ENCODE data around the gene DPP7.
"Not testable (repeated sequence)": the region's sequence is repeated elsewhere in the genome, so short reads cannot be mapped to it uniquely, and the experiment has no call there.

The DPP7 gene

DNA sequence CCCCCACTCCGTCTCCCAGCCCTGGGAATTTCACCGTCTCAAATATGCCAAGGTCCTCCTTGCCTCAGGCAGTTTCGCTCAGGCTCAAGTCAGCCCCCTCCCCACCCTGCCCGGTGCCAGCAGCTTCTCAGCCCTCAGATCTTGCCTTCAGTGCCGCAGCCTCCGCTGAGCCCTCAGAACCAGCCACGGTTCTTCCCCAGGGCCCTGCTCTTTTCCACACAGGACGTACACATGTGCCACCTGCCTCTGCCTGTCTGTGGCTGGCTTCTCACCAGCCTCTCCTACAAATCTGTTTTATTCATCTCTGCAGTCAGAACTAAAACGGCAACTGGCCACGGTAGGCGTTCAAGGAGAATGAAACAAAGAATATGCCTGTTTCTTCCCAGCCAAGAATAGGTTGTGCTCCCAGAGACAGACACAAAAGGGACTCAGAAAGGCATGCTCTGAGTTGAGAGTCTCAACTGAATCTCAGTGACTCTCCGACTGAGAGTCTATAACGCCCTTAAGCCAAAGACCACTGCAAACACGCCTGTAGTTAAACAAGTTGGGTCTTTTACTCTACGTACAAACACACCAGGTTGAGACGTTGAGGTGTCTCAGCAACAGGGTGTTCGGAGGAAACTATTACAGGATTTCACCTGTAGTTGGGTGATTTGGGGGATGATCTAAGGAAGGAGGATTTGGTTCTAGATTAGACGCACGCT, 13.8 kb upstream of the DPP7 start:
- FAIRE-seq = no peak

DNA sequence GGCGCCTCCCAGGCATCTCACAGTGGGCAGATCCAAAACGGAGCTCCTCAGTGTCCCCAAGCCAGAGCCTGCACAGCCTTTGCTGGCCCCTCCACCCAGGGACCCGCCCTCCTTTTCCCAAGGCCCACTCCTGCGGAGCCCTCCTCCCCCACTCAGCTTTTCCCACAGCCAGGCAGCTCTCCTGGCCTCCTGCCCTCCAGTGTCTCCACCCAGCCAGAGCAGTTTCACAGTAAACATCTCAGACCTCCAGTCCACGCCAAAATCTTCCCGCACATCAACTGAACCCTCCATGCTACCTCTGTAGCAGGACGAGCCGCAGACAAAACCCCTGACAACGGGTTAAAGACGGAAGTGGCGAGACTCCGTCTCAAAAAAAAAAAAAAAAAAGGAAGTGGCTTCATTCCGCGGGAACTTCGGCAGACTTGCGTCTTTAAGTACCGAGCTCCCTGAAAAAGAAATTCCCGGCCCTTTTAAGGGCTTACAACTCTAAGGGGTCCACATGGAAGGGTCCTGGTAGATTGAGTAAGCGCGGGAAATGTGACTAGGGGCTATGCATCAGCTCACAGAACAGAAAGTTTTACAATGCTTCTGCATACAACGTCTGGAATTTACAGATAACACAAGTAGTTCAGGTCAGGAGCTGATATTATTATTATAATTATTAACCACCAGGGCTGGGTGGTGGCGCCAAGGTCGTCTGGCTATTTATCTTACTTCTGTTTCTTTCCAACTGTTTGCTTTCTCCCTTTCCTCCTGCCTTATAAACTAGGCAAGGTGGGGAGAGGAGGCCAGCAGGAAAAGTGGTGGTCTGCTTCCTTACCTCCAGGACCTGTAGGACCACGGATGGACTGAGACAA, 13.0 kb upstream of the DPP7 start:
- no peak for FAIRE-seq

GRCh38 chr9:137126786-137127185, 12.3 kb upstream of the DPP7 start:
- no peak for FAIRE-seq

DNA sequence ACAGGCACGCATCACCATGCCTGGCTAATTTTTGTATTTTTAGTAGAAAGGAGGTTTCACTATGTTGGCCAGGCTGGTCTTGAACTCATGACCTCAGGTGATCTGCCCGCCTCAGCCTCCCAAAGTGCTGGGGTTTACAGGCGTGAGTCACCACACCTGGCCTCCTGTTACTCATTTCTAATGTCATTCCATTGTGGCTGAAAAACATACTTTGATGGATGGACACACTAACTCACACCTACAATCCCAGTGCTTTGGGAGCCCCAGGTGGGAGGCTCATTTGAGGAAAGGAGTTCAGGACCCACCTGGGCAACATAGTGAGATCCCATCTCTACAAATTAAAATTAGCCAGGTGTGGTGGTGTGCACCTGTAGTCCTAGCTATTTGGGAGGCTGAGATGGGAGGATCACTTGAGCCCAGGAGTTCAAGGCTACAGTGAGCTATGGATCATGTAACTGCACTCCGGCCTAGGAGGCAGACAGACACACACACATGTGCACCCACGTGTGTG, 9.5 kb upstream of the DPP7 start:
- not testable (repeated sequence) for FAIRE-seq

GRCh38 chr9:137123468-137123837, 8.9 kb upstream of the DPP7 start:
- no peak for FAIRE-seq

DNA sequence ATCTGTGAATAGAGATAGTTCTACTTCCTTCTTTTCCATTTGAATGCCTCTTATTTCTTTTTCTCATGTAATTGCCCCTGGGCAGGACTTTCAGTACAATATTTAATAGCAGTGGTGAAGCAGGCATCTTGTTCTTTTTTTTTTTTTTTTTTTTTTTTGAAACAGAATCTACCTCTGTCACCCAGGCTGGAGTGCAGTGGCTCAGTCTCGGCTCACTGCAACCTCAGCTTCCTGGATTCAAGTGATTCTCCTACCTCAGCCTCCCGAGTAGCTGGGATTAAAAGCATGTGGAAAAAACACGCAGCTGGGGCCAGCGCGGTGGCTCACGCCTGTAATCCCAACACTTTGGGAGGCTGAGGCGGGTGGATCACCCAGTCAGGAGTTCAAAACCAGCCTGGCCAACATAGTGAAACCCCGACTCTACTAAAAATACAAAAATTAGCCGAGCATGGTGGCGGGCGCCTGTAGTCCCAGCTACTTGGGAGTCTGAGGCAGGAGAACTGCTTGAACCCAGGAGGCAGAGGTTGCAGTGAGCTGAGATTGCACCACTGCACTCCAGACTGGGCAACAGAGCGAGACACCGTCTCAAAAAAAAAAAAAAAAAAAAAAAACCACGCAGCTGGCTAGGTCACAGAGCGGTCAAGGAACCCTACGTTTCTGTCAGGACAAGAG, 8.4 kb upstream of the DPP7 start:
- FAIRE-seq = not testable (repeated sequence)

DNA sequence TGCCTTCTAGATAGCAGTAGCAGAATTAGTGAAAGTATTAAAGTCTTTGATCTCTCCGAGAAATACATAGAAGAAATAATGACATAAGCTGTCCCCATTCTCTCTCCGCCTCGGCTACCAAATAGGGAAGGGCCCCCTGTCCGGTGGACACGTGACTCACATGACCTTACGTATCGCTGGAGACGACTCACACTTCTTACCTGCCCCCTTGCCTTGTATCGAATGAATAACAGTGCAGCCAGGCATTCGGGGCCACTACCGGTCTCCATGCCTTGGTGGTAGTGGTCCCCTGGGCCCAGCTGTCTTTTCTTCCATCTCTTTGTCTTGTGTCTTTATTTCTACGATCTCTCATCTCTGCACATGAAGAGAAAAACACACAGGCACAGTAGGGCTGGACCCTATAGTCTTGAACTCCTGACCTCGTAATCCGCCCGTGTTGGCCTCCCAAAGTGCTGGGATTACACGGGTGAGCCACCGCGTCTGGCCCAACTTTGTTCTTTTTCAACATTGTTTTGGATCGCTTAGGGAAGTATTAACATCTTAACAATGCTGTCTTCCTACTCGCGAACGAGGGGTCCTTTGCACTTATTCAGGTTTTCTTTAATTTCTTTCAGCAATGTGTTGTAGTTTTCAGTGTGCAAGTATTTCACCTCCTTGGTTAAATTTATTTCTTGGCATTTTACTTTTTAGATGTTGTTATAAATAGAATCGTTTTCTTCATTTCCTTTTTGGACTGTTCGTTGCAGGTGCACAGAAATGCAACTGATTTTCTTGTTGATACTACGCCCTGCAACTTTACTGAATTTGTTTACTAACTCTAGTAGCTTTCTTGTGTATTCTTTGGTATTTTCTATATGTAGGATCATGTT, 7.6 kb upstream of the DPP7 start:
- FAIRE-seq = not testable (repeated sequence)

DNA sequence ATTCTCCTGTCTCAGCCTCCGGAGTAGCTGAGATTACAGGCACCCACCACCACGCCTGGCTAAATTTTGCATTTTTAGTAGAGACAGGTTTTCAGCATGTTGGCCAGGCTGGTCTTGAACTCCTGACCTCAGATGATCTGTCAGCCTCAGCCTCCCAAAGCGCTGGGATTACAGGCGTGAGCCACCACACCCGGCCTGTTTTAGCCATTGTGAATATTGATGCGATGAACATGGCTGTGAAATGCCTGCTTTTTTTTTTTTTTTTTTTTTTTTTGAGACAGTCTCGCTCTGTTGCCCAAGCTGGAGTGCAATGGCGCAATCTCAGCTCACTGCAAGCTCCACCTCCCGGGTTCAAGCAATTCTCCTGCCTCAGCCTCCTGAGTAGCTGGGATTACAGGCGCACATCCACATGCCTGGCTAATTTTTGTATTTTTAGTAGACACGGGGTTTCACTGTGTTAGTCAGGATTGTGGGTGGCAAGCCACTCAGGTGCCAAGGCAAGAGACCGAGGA, 3.6 kb upstream of the DPP7 start:
- not testable (repeated sequence) for FAIRE-seq

DNA sequence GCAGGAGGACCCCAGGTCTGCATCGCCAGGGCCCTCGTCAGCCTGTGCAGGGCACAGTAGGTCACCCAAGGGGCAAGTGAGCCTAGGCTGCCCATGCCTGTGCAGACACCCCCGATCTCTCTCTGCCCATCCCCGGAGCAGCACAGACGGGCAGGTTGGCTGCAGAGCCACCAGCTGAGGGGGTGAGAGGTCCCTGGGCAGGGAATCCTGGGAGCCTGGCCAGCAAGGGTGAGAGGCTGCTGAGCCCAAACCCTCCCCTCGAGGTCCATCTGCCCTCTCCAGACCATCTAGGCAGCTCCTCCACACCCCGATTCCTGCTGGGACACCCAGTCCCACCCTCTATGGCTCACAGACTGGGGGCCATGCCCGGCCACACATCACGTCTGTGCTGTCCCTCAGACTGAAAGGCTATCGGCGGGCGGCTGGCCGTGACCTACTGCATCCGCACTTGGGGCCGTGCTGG, 2.8 kb upstream of the DPP7 start:
- FAIRE-seq = no peak

DNA sequence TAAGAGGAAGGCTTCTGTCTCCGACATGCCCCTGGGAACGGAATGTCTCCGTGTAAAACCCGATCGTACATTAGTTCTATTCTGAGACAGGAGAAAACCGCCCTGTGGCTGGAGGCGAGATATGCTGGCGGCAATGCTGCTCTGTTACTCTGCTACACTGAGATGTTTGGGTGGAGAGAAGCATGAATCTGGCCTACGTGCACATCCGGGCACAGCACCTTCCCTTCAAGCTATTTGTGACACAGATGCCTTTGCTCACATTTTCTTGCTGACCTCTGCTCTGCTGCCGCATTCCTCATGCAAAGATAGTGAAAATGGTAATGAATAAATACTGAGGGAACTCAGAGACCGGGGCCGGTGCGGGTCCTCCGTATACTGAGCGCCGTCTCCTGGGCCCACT, 2.2 kb upstream of the DPP7 start:
- FAIRE-seq = no peak

DNA sequence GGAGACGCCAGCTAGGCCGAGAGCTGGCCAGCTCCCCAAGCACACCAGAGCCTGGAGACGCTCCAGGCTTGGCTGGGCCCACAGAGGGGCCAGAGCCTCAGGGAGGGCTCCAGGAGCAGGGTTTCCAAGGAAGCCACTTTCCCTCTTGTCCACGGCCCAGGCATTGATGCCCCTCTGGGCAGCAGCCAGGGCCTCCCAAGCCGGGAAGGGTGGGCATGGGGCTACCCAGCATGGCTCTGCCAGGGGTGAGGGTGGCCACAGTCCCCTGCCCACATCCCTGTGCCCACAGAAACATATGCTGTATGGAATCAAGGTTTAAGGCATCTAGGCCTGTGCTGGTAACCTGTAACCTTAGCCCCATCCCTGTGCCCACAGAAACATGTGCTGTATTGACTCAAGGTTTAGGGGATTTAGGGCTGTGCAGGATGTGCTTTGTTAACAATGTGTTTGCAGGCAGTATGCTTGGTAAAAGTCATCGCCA, 1.5 kb upstream of the DPP7 start:
- FAIRE-seq = no peak

DNA sequence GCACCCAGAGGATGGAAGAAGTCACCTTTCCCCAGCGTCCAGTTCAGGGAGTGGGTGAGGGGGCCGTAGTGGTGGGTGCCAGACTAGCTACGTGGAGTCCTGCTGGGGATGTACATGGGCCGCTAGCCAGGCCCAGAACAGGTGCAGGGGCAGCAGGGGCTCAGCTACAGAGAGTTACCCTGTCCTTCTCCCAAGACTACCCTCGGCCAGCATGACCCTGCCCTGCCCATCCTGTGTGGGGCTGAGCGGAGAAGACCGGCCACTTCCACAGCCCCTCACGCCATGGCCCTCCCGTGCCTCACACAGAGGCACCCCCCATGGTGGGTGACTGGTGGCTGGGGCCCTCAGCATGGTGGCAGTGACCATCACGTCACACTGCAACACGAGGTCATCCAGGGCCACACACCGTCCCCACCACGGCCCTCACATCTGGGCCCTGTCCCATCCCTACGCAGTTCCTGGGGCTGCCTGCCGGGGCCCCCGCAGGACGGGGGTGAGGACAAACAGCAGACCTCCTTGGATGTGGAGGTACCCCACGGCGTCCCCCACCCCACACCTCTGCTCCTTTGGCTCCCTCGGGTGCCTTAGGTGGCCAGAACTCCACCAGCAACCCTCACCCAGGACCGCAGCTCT, 977 bp upstream of the DPP7 start:
- no peak for FAIRE-seq

DNA sequence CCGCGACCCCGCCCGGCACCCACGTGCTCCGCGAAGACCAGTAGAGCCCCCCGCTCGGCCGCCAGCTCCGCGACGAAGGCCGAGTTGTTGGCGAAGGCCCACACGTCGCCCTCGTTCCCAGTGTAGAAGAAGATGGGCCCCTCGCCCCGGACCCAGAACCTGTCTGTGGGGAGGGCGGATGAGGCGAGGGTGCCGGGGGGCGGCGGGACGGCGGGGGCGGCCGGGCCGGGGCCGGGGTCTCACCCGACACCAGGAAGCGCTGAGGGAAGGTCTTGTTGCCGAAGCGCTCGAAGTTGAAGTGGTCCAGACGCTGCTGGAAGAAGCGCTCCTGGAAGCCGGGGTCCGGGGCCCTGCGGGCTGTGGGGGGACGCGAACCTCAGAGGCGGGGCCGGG, 317 bp downstream of the DPP7 start:
- no peak for FAIRE-seq

GRCh38 chr9:137113385-137114159, 961 bp downstream of the DPP7 start:
- FAIRE-seq = no peak

DNA sequence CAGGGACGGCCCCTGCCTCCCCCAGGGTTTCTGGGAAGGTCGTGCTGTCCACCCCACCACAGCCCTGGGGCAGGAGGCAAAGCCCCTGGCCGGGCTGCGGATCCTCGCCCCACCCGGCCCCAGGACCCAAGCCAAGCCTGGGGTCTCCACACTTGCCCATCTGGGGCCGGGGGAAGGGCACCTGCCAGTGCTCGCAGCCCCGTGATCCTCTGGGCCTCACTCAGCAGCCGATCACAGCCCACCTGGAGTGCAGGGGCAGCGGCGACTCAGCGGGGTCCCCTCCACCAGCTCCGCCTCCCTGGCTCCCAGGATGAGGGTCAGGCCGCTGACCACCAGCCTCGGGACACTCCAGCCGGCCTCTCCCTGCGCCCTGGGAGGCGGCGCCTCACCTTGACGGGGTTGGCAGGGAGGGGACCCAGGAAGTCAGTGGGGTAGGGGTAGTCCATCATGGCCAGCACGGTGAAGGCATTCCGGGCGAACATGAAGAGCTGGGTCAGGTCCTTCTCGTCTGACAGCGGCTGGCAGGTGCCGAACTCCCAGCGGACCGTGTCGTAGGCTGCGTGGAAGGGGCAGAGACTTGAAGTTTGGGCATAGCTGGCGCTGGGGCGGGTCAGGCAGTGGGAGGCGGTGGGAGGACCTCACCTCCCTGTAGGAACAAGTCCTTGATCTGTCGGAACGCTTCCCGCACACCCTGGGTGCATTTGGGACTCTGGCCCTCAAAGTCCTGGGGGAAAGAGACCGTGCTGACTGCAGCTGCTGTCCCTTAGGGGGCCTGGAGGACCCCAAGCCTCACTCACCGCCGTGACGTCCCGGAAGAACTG, 1.8 kb downstream of the DPP7 start:
- FAIRE-seq = no peak

GRCh38 chr9:137111788-137112563, 2.6 kb downstream of the DPP7 start:
- no peak for FAIRE-seq

GRCh38 chr9:137110911-137111787, 3.4 kb downstream of the DPP7 start:
- FAIRE-seq = no peak
